Measurements from ENCODE around the gene KRTAP9-2.
"Not testable (repeated sequence)": the region's sequence is repeated elsewhere in the genome, so short reads cannot be mapped to it uniquely, and the experiment has no call there.

The KRTAP9-2 gene

DNA sequence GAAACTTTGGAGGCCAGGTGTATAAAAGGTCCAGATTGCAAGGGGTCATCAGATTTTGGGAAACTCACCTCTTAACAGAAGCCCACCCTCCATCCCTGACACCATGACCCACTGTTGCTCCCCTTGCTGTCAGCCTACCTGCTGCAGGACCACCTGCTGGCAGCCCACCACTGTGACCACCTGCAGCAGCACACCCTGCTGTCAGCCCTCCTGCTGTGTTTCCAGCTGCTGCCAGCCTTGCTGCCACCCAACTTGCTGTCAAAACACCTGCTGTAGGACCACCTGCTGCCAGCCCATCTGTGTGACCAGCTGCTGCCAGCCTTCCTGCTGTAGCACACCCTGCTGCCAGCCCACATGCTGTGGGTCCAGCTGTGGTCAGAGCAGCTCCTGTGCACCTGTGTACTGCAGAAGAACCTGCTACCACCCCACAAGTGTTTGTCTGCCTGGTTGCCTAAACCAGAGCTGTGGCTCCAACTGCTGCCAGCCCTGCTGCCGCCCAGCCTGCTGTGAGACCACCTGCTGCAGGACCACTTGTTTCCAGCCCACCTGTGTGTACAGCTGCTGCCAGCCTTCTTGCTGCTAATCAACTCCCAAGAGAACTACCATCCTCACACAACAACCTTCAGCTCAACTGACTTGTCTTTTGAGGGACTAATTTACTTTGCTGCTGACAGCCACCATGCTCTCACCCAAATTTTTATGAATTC is 6.1 kb downstream of the KRTAP9-2 start, which contains the start of gene KRTAP9-3:
TSS of gene KRTAP9-3 (plus strand) at position 51 of the 707 bp plus-strand sequence. CDS start at position 104, 53 bp downstream.
- not testable (repeated sequence) for DNase-seq (ENCODE audit: low read depth, low spot score)

DNA sequence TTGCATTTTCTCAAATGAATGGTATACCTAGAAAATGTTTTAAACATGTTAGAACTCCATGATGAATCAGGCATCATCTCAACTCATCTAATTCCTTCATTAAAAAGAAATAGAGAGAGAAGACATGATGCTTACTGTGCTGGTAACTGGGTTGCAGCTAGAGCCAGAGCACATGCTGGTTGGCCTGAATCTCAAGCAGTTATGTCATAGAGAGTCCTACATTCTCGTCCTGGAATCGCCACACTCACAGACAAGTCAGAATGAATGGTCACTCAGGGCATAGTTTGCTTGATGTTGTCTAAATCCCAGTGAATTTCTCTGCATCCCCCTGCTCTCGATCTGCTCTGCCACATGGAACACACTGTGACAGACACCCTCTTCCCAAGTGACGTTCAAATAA is 10.7 kb downstream of the KRTAP9-2 start:
- not testable (repeated sequence) for DNase-seq (ENCODE audit: low read depth, low spot score)

DNA sequence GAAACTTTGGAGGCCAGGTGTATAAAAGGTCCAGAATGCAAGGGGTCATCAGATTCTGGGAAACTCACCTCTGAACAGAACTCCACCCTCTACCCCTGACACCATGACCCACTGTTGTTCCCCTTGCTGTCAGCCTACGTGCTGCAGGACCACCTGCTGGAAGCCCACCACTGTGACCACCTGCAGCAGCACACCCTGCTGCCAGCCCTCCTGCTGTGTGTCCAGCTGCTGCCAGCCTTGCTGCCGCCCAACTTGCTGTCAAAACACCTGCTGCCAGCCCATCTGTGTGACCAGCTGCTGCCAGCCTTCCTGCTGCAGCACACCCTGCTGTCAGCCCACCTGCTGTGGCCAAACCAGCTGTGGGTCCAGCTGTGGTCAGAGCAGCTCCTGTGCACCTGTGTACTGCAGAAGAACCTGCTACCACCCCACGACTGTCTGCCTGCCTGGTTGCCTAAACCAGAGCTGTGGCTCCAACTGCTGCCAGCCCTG is 11.5 kb downstream of the KRTAP9-2 start, which contains the start of gene KRTAP9-8:
TSS of gene KRTAP9-8 (plus strand) at position 51 of the 489 bp plus-strand sequence. CDS start at position 104, 53 bp downstream.
- DNase-seq (ENCODE audit: low read depth, low spot score) = not testable (repeated sequence)

DNA sequence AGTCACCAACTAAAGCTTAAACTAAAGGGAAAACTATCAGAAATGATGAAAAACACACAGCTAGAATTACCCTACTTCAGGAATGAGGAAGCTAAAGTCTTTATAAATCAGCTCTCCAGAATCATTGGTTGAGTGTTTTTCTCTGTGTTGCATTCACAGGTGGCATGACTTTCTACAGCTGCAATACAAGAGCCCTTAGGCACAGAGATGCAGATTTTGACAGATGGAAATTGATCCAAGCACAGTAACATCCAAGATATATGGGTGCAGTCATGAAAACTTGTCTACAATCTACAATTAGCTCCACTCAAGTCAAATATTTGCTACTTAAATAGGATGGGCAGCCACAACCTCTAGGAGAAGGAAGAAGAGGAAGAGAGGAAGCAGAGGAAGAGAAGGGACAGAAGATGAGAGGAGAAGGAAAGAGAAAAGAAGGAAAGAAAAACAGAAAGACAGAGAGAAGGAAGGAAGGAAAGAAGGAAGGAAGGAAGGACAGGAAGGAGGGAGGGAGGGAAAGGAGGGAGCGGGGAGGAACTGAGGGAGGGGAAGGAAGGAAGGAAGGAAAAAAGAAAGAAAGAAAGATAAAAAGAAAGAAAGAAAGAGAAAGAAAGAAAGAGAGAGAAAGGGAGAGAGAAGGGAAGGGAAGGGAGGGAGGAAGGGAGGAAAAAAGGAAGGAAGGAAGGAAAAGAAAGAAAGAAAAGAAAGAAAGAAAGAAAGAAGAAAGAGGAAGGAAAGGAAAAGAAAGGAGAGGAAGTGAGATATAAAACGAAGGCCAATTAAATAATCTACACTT is 20.7 kb downstream of the KRTAP9-2 start:
- DNase-seq (ENCODE audit: low read depth, low spot score) = not testable (repeated sequence)

DNA sequence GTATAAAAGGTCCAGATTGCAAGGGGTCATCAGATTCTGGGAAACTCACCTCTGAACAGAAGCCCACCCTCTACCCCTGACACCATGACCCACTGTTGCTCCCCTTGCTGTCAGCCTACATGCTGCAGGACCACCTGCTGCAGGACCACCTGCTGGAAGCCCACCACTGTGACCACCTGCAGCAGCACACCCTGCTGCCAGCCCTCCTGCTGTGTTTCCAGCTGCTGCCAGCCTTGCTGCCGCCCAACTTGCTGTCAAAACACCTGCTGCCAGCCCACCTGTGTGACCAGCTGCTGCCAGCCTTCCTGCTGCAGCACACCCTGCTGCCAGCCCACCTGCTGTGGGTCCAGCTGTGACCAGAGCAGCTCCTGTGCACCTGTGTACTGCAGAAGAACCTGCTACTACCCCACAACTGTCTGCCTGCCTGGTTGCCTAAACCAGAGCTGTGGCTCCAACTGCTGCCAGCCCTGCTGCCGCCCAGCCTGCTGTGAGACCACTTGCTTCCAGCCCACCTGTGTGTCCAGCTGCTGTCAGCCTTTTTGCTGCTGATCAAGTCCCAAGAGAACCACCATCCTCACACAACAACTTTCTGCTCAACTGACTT is 23.3 kb downstream of the KRTAP9-2 start, which contains the start of gene KRTAP9-4:
TSS of gene KRTAP9-4 (plus strand) at position 51 of the 604 bp plus-strand sequence. CDS start at position 85, 34 bp downstream.
- DNase-seq (ENCODE audit: low read depth, low spot score) = not testable (repeated sequence)

DNA sequence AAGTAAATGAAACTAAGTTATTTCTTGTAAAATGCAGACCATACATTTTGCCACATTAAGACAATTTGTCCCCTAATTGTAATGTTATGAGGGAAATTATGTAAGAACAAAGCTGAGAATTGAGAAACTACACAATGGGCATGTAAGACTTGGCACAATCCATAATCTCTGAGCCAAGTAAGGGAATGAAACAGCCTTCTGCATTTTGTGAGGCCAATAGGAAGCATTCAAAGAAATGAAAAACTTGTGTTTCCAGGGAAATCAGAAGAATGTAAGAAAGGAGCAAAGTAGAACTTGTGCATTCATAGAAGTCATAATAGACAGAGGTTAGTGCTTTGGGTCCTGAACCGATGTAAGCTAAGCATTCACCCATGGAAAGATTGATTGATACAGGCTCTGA is 24.8 kb downstream of the KRTAP9-2 start:
- DNase-seq (ENCODE audit: low read depth, low spot score) = no peak

DNA sequence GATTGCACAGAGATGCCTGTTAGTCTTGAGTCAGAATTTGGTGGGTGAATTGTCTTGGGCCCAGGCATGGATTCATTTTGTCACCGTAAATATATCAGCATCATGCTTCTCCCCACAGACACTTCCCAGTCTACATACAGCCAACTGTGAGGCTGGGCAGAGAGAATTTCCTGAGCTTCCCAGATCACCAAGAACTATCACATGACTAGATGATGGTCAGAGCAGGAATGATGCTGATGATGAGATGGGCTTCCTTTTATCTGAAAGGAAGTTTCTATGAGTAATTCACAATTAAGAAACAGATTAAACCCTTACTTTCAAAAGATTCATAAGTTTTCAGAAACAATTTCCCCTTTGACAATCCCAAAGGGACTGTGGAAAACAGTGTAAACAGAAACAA is 28.4 kb downstream of the KRTAP9-2 start:
- no peak for DNase-seq (ENCODE audit: low read depth, low spot score)

DNA sequence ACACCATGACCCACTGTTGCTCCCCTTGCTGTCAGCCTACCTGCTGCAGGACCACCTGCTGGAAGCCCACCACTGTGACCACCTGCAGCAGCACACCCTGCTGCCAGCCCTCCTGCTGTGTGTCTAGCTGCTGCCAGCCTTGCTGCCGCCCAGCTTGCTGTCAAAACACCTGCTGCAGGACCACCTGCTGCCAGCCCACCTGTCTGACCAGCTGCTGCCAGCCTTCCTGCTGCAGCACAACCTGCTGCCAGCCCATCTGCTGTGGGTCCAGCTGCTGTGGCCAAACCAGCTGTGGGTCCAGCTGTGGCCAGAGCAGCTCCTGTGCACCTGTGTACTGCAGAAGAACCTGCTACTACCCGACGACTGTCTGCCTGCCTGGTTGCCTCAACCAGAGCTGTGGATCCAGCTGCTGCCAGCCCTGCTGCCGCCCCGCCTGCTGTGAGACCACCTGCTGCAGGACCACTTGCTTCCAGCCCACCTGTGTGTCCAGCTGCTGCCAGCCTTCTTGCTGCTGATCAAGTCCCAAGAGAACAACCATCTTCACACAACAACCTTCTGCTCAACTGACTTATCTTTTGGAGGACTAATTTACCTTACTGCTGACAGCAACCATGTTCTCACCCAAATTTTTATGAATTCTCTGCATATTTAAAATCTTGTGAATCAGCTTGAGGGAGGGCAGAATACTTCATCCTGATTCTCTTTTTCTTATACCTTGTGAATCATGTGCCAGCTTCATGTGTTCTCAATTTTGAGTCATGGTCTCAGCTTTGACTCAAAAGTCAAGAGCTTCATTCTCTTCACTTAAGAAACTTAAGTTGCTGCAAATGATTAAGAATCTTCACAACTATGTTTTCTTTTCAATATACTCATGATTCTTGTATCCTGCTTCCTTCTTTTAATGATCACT is 29.2 kb downstream of the KRTAP9-2 start, which contains the start of gene KRTAP9-9:
TSS of gene KRTAP9-9 (plus strand) at position 4 of the 910 bp plus-strand sequence.
- DNase-seq (ENCODE audit: low read depth, low spot score) = not testable (repeated sequence)

DNA sequence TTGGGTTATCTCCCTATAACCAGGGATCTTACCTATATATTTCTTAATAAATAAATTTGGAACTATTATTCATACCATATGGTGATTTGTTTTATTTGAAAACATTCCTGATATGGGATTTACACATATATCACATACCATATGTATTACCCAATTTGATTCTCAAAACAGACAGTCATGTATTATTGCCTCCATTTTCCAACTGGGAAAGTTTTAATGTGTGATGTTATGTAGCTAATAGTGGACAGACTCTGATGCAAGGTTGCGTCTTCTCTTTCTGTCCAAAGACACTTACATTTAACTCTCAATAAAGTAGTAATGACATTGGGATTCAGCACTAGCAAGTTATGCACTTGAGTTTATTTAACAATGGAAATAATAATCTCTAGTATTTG is 29.8 kb downstream of the KRTAP9-2 start:
- DNase-seq (ENCODE audit: low read depth, low spot score) = no peak

DNA sequence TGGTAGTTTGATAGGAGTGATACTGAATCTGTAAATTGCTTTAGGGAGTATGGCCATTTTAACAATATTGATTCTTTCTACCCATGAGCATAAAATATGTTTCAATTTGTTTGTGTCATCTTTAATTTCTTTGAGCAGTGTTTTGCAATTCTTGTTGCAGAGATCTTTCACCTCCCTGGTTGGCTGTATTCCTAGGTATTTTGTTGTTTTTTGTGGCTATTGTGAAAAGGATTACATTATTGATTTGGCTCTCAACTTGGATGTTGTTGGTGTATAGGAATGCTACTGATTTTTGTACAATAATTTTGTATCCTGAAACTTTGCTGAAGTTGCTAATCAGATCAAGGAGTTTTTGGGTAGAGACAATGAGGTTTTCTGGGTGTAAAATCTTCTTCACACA is 32.0 kb downstream of the KRTAP9-2 start:
- no peak for DNase-seq (ENCODE audit: low read depth, low spot score)

DNA sequence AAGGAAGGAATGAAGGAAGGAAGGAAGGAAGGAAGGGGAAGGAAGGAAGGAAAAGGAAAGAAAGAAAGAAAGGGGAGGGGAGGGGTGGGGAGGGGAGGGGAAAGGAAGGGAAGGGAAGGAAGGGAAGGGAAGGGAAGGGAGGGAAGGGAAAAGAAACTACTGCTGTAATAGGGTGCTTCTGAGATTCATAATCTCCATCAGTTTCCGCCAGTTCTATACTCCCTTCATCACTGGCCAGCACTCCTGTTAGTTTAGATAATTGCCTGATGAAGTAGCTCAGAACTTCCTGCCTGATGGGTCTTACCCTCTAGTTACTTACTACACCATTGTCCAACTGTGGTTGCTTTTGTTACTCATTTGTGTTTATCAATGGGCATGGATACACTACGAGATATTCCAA is 36.8 kb downstream of the KRTAP9-2 start:
- no peak for DNase-seq (ENCODE audit: low read depth, low spot score)

DNA sequence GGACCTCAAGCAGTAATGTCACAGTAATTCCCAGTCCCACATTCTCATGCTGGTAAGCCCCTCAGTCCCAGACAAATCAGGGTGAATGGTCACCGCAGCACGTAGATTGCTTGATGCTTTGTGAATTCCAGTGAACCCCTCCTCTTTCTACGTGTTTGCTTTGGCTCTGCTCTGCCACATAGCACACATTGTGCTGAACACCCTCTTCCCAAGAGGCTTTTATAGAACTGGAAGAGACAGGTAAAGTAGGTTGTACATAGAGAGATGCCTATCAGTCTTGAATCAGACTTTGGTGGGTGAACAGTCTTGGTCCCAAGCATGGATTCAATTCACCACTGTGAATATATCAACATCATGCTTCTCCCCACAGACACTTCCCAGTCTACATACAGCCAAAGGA is 38.2 kb downstream of the KRTAP9-2 start:
- no peak for DNase-seq (ENCODE audit: low read depth, low spot score)

DNA sequence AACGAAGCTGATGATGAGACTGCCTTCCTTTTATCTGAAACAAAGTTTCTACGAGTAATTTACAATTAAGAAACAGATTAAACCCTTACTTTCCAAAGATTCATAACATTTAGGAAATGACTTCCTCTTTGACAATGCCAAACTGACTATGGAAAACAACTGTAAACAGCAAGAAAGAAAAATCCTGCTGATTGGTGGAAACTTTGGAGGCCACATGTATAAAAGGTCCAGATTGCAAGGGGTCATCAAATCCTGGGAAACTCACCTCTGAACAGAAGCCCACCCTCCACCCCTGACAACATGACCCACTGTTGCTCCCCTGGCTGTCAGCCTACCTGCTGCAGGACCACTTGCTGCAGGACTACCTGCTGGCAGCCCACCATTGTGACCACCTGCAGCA is 38.6 kb downstream of the KRTAP9-2 start, which contains the start of gene KRTAP9-6:
TSS of gene KRTAP9-6 (plus strand) at position 301 of the 400 bp plus-strand sequence. CDS start at position 301, 0 bp downstream.
- no peak for DNase-seq (ENCODE audit: low read depth, low spot score)

DNA sequence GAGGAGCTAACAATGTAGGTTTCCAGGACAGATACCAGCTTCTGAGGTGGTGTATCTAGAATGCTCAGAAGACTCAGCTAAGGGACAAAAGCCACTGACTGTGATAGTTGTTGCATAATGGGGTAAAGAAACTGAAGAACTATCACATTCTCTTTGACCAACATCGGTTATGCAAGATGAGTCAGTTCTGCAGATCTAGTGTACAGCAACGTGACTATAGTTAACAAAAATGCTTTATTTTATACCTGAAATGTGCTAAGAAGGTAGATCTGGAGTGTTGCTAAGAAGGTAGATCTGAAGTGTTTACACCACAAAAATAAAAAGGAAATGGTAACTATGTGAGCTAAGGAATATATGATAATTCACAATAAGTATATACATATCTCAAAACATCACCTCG is 41.3 kb downstream of the KRTAP9-2 start:
- no peak for DNase-seq (ENCODE audit: low read depth, low spot score)

DNA sequence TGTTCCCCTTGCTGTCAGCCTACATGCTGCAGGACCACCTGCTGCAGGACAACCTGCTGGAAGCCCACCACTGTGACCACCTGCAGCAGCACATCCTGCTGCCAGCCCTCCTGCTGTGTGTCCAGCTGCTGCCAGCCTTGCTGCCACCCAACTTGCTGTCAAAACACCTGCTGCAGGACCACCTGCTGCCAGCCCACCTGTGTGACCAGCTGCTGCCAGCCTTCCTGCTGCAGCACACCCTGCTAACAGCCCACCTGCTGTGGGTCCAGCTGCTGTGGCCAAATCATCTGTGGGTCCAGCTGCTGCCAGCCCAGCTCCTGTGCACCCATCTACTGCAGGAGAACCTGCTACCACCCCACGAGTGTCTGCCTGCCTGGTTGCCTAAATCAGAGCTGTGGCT is 44.9 kb downstream of the KRTAP9-2 start:
- DNase-seq (ENCODE audit: low read depth, low spot score) = not testable (repeated sequence)

DNA sequence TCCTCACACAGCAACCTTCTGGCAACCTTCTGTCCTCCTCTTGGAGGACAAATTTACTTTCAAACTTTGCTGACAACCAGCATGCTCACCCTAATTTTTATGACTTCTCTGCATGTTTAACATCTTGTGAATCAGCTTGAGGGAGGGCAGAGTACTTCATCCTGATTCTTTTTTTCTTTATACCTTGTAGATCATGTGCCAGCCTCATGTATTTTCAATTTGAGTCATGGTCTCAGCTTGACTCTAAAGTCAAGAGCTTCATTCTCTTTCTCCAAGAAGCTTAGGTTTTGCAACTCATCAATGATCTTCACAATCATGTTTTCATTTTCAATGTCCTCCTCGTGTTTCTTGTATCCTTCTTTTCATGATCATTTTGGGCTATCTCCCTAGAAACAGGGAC is 45.4 kb downstream of the KRTAP9-2 start:
- DNase-seq (ENCODE audit: low read depth, low spot score) = no peak

DNA sequence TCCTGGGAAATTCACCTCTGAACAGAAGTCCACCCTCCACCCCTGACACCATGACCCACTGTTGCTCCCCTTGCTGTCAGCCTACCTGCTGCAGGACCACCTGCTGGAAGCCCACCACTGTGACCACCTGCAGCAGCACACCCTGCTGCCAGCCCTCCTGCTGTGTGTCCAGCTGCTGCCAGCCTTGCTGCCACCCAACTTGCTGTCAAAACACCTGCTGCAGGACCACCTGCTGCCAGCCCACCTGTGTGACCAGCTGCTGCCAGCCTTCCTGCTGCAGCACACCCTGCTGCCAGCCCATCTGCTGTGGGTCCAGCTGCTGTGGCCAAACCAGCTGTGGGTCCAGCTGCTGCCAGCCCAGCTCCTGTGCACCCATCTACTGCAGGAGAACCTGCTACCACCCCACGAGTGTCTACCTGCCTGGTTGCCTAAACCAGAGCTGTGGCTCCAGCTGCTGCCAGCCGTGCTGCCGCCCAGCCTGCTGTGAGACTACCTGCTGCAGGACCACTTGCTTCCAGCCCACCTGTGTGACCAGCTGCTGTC is 49.3 kb downstream of the KRTAP9-2 start, which contains the start of gene KRTAP9-7:
TSS of gene KRTAP9-7 (plus strand) at position 51 of the 543 bp plus-strand sequence. CDS start at position 51, 0 bp downstream.
- not testable (repeated sequence) for DNase-seq (ENCODE audit: low read depth, low spot score)

Data from activated CD4-positive, CD25-positive, alpha-beta regulatory T cell treated with anti-CD3 and anti-CD28 coated beads, Interleukin-2, amount 50 U/mL, for 16 hours (primary cell).